NT2/D1 (cell line): ENCODE data around the gene NOTO.

Experiments used
- DNase-seq: peaks from one replicate; pipeline ENCODE4 v3.0.0-alpha.2; 2011; ENCODE audit warnings: low read depth, low spot score
- H3K27me3 ChIP-seq: 2 replicates; pipeline ENCODE4 v1.6.0; 2011; ENCODE audit warnings: mild to moderate bottlenecking; ENCODE audit not compliant: insufficient read length, insufficient read depth
- H3K36me3 ChIP-seq: 2 replicates; pipeline ENCODE4 v1.6.1; 2011; ENCODE audit warnings: mild to moderate bottlenecking, low read length, mixed read lengths; ENCODE audit not compliant: insufficient read depth, insufficient read length
- H3K4me1 ChIP-seq: 2 replicates; pipeline ENCODE4 v1.5.1; 2011; ENCODE audit not compliant: insufficient read depth, insufficient read length
- H3K4me3 ChIP-seq: 2 replicates; pipeline ENCODE4 v1.5.1; 2011; ENCODE audit warnings: low read depth; ENCODE audit not compliant: insufficient read length
- H3K9ac ChIP-seq: 2 replicates; pipeline ENCODE4 v1.6.0; 2011; ENCODE audit warnings: low read depth; ENCODE audit not compliant: insufficient read length
- H3K9me3 ChIP-seq: 2 replicates; pipeline ENCODE4 v1.5.1; 2011; ENCODE audit warnings: mild to moderate bottlenecking, low read length; ENCODE audit not compliant: insufficient read depth
- SUZ12 ChIP-seq: IDR thresholded peaks from 2 replicates; pipeline ENCODE4 v1.6.1; 2011; ENCODE audit not compliant: insufficient read length, insufficient read depth; ENCODE audit errors: extremely low read depth
- YY1 ChIP-seq: IDR thresholded peaks from 2 replicates; pipeline ENCODE4 v1.6.1; 2011; ENCODE audit not compliant: insufficient read length, insufficient read depth
- ZNF274 ChIP-seq: IDR thresholded peaks from 2 replicates; pipeline ENCODE4 v1.6.1; 2011; ENCODE audit warnings: mild to moderate bottlenecking, low read depth, low read length

Gene NOTO

GRCh38 chr2:73256618-73256922 is 54.2 kb downstream of the NOTO start:
- no peak for TF ChIP-seq YY1
- no peak for TF ChIP-seq ZNF274
- no peak overlapping the region for H3K9ac ChIP-seq
- DNase-seq = no peak
- peaks cover 3% of the 10 kb centered on the region for H3K4me1 ChIP-seq
- peaks cover 34% of the 10 kb centered on the region for H3K36me3 ChIP-seq
- no peaks in the 10 kb centered on the region for H3K27me3 ChIP-seq
- no peaks in the 10 kb centered on the region for H3K9me3 ChIP-seq
- no peak overlapping the region for H3K4me3 ChIP-seq

GRCh38 chr2:73257021-73257420 is 54.6 kb downstream of the NOTO start:
- Histone ChIP-seq H3K4me1 (peaks cover 3% of the 10 kb centered on the region), H3K36me3 (peaks cover 30% of the 10 kb centered on the region)

DNA sequence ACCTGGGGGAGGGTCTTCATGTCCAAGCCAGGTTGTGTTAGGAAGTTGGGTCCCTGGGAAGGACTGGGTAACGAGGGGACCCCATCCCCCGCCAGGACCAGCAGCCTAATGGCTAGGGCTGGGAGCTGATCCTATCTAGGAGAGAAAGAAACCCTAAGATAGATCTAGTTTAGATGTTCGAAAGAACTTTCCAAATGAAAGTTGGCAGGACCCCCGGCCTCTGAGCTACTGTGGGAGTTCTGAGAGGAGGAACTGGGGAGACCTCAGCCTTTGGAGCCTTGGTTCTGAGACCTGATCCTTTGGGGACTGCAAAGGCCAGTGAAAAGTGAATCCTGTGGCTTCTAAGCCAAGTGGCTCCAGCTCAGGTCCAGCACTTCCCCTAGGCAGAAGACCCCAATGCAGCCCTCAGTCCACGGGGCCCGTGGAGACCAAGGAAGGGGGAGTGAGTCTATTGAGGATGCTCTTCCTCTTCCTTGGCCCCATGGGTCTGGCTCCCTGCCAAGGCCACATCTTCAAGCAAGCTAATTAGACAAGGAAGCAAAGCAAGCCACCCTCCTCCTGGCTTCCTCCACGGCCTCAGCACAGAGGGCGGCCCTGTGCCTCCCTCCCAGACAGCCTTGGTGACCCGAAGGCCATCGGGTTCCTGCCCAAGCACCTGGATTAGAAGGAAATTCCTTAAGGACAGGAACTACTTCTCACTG is 55.2 kb downstream of the NOTO start:
- DNase-seq = no peak
- Histone ChIP-seq H3K36me3 (peaks cover 24% of the 10 kb centered on the region), H3K27me3 (no peaks in the 10 kb centered on the region), H3K9ac (no peak overlapping the region), H3K9me3 (no peaks in the 10 kb centered on the region), H3K4me1 (peaks cover 3% of the 10 kb centered on the region), H3K4me3 (no peak overlapping the region)
- TF ChIP-seq SUZ12 (no peak), YY1 (no peak), ZNF274 (no peak)

More at GRCh38 chr2:73257021-73257420, 54.6 kb downstream of the NOTO start:
- Histone ChIP-seq H3K27me3 (no peaks in the 10 kb centered on the region), H3K9ac (no peak overlapping the region), H3K9me3 (no peaks in the 10 kb centered on the region), H3K4me3 (no peak overlapping the region)
- TF ChIP-seq YY1 (no peak), SUZ12 (no peak), ZNF274 (no peak)
- DNase-seq = no peak

- TF ChIP-seq YY1 = no peak
- no peak for TF ChIP-seq ZNF274
- no peak for TF ChIP-seq SUZ12
- no peaks in the 10 kb centered on the region for H3K27me3 ChIP-seq
- no peak overlapping the region for H3K9ac ChIP-seq
- no peak for DNase-seq
- no peak overlapping the region for H3K4me3 ChIP-seq
- H3K9me3 ChIP-seq = no peaks in the 10 kb centered on the region
- H3K4me1 ChIP-seq = peaks cover 3% of the 10 kb centered on the region
- H3K36me3 ChIP-seq = peaks cover 17% of the 10 kb centered on the region
These were observed 56.0 kb downstream of the NOTO start for GRCh38 chr2:73258186-73258912.

DNA sequence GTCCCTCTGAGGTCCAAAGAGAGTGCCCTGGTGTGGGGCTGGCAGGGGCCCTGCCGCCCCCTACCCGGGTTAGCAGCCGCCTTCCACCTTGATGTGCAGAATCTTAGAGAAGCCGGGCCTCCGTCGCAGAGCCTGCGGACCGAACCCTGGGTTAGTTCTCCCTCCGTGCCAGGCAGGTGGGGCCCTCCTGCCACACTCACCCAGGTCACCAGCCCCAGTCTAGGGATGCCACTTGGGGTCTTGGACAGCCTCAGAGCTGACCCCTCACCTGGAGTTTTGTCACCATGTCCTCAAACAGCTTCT is 56.5 kb downstream of the NOTO start:
- peaks cover 11% of the 10 kb centered on the region for H3K36me3 ChIP-seq
- TF ChIP-seq YY1 (no peak), SUZ12 (no peak), ZNF274 (no peak)
- H3K27me3 ChIP-seq = no peaks in the 10 kb centered on the region
- no peak overlapping the region for H3K4me3 ChIP-seq
- DNase-seq = no peak
- peaks cover 3% of the 10 kb centered on the region for H3K4me1 ChIP-seq
- H3K9ac ChIP-seq = no peak overlapping the region
- H3K9me3 ChIP-seq = no peaks in the 10 kb centered on the region

DNA sequence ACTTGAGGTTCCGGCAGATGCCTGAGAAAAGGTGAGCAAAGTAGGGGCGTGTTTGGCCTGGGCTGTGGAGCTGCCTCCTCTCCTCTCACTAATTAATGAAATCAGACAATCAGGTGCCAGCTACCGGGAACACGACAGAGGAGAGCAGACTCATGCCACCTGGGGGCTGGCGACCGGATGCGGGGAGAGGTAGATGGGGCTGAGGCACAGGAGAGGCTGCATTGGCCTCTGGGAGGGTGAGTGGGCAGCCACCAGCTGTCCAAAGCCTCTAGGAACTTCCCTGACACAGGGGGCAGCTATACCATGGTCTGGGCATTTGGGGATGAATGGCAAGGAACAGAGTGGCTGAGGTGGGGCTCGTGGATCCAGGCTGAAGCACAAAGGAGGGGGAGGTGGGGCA is 56.9 kb downstream of the NOTO start:
- TF ChIP-seq SUZ12 (no peak), YY1 (no peak), ZNF274 (no peak)
- Histone ChIP-seq H3K9me3 (no peaks in the 10 kb centered on the region), H3K4me3 (no peak overlapping the region), H3K36me3 (peaks cover 7% of the 10 kb centered on the region), H3K4me1 (peaks cover 5% of the 10 kb centered on the region), H3K9ac (no peak overlapping the region), H3K27me3 (no peaks in the 10 kb centered on the region)
- DNase-seq = no peak

DNA sequence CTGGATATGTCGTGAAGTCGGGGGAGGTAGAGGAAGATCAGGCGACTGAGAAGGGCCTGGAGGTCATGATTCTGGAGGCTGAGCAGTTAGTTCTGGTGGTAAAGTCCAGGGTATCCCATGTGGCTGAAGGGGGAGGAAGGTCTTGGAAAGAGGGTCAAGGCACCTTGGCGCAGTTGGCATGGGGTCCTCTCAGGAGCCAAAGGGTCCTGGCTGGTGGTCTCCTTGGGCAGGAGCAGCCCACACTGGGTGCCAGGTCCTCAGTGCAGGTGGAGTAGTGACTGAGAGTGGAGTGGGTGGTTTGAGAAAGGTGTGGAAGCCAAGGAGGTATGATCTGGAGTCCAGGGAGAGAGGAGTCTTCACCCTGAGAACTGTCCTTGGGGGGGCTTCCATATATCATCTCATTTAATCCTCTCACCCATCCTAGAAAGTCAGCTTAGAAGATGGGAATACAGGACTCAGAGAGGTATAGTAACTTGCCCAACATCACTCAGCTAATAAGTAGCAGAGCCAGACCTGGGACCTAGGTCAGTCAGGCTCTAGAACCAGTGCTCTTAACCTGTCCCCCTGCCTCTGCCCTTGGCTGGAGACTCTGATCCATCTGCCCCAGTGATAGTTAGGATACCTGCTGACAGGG is 57.4 kb downstream of the NOTO start:
- H3K27me3 ChIP-seq = no peaks in the 10 kb centered on the region
- H3K4me1 ChIP-seq = peaks cover 5% of the 10 kb centered on the region
- H3K9me3 ChIP-seq = no peaks in the 10 kb centered on the region
- no peak for TF ChIP-seq YY1
- TF ChIP-seq SUZ12 = no peak
- no peak for TF ChIP-seq ZNF274
- DNase-seq = no peak
- H3K36me3 ChIP-seq = peaks cover 2% of the 10 kb centered on the region
- H3K4me3 ChIP-seq = no peak overlapping the region
- no peak overlapping the region for H3K9ac ChIP-seq
